Transverse colon (tissue), 4 donors: ENCODE results near the gene CHRNB1. TPM values are rescaled to one million over a fixed set of nuclear protein-coding genes. Genes with fewer than 3 reads are reported as not detected.

Experiments
- DNase-seq: peaks from one replicate; pipeline ENCODE4 v3.0.0-alpha.2; 2019
- H3K27ac ChIP-seq, 4 donors: fragments of 200-600 bp; sonication (generic); 2 replicates each; pipeline ENCODE4 v1.5.1; 2016 to 2018; ENCODE audit warnings: inconsistent platforms in 4 of 4
- H3K27me3 ChIP-seq: fragments of 200-600 bp; sonication (generic); 2 replicates; pipeline ENCODE4 v1.5.1; 2017; ENCODE audit warnings: inconsistent platforms
- H3K36me3 ChIP-seq, 4 donors: fragments of 200-600 bp; sonication (generic); 2 replicates each; pipeline ENCODE4 v1.5.1; 2017 to 2019; ENCODE audit warnings: inconsistent platforms in 4 of 4
- H3K4me1 ChIP-seq, 4 donors: fragments of 200-600 bp; sonication (generic); 2 replicates each; pipeline ENCODE4 v1.5.1; 2017 to 2020; ENCODE audit warnings: inconsistent platforms in 4 of 4
- H3K4me3 ChIP-seq, 4 donors: fragments of 200-600 bp; sonication (generic); 1 replicate in 1 of 4; 2 replicates in 3 of 4; pipeline versions ENCODE4 v1.5.1 to v1.6.1; 2017 to 2019; ENCODE audit warnings: inconsistent platforms in 4 of 4
- H3K9me3 ChIP-seq, 2 donors: fragments of 200-600 bp; sonication (generic); 2 replicates each; pipeline ENCODE4 v1.5.1; 2017 to 2019; ENCODE audit warnings: inconsistent platforms in 2 of 2
- CTCF ChIP-seq, 5 experiments: fragments of 200-600 bp in 3 of 5; fragments of 450-650 bp in 2 of 5; sonication (generic) in 3 of 5; IDR thresholded peaks; 1 replicate in 2 of 5; 2 replicates in 3 of 5; pipeline ENCODE4 v1.5.1; 2016 to 2017; ENCODE audit warnings: antibody characterized with exemption in 5 of 5, inconsistent platforms in 3 of 5, mild to moderate bottlenecking in 2 of 5, moderate library complexity in 1 of 5
- EP300 ChIP-seq: sonication (generic); formaldehyde crosslinking; IDR thresholded peaks from one replicate; pipeline ENCODE4 v1.6.1; 2017; ENCODE audit warnings: antibody characterized with exemption, low read depth
- POLR2A ChIP-seq: fragments of 450-650 bp; IDR thresholded peaks from one replicate; pipeline ENCODE4 v1.6.1; 2016; ENCODE audit warnings: antibody characterized with exemption, mild to moderate bottlenecking, moderate library complexity
- POLR2AphosphoS5 ChIP-seq, 3 donors: sonication (generic); formaldehyde crosslinking; IDR thresholded peaks; one replicate each; pipeline ENCODE4 v1.6.1; 2016; ENCODE audit warnings: antibody characterized with exemption in 3 of 3
- WGBS, 2 donors: methylation state at CpG; one replicate each; pipeline ENCODE4 v1.1.5; 2018; ENCODE audit warnings: low coverage in 1 of 2; 5-methylcytosine and 5-hydroxymethylcytosine counted together
- in situ Hi-C, 4 donors: fragments of 200-750 bp; cut with MboI; loops; one replicate each; pipeline versions ENCODE4 v1.15.0 to v1.15.1; 2017; ENCODE audit warnings: low sequenced_read_pairs in 3 of 4, low pct_ligation_motif_present in 1 of 4, low pct_unique_long_range_greater_than_20kb in 1 of 4
- intact Hi-C: fragments of 100-400 bp; cut with DNase I; formaldehyde crosslinking; loops from one replicate; pipeline ENCODE4 v1.15.1; 2023; ENCODE audit warnings: low total_unique reads
- total RNA-seq, 4 donors: library from RNA; depleted of rRNA; stranded (reverse); fragments of >200 nt; gene quantifications; one replicate each; pipeline ENCODE4 v1.1.0, GENCODE V29; 2016

The CHRNB1 gene
- total RNA-seq, 4 donors from 2014 or later, result 5.8 to 10.3 (median 8.9) TPM; not detected in 1

- TF ChIP-seq EP300, result no peak
- TF ChIP-seq POLR2AphosphoS5 (IDR thresholded peaks at IDR 0.05), result no peak
- no peak for TF ChIP-seq POLR2A
- no peak for TF ChIP-seq CTCF (IDR thresholded peaks at IDR 0.05)
- peaks cover 0 to 7% (median 0%) of the 10 kb centered on the region in 4 donors for H3K4me1 ChIP-seq
- H3K4me3 ChIP-seq, result no peak overlapping the region
- no peaks in the 10 kb centered on the region for H3K9me3 ChIP-seq
- H3K27ac ChIP-seq, result no peak overlapping the region
- intact Hi-C loops (no loop called here), in situ Hi-C loops (no loop called here)
- H3K36me3 ChIP-seq, result peaks cover 0 to 86% (median 41%) of the 10 kb centered on the region in 4 donors
- no peak for DNase-seq
- 60 to 90% methylated on average over 3 to 14 of the region's 14 CpGs for WGBS, 2 donors
- H3K27me3 ChIP-seq, result no peaks in the 10 kb centered on the region
These were observed 56.9 kb downstream of the CHRNB1 start for GRCh38 chr17:7501729-7502128.

GRCh38 chr17:7502171-7502847 lies 57.4 kb downstream of the CHRNB1 start:
- WGBS, 2 donors, result 60 to 95% methylated on average over 1 to 20 of the region's 20 CpGs
- Histone ChIP-seq H3K27me3 (no peaks in the 10 kb centered on the region), H3K4me1 (peaks cover 0 to 7% (median 0%) of the 10 kb centered on the region in 4 donors), H3K9me3 (no peaks in the 10 kb centered on the region), H3K4me3 (no peak overlapping the region), H3K36me3 (peaks cover 0 to 86% (median 41%) of the 10 kb centered on the region in 4 donors), H3K27ac (no peak overlapping the region)
- DNase-seq, result no peak
- in situ Hi-C loops (no loop called here), intact Hi-C loops (no loop called here)
- TF ChIP-seq CTCF (IDR thresholded peaks at IDR 0.05) (no peak), POLR2AphosphoS5 (IDR thresholded peaks at IDR 0.05) (no peak), POLR2A (no peak), EP300 (no peak)

- no peaks in the 10 kb centered on the region for H3K27me3 ChIP-seq
- peaks cover 0 to 7% (median 0%) of the 10 kb centered on the region in 4 donors for H3K4me1 ChIP-seq
- no peak for DNase-seq
- TF ChIP-seq CTCF (IDR thresholded peaks at IDR 0.05), result peak in 1 of 5 experiments; percentile 26
- no peak for TF ChIP-seq POLR2A
- TF ChIP-seq EP300, result no peak
- no peak for TF ChIP-seq POLR2AphosphoS5 (IDR thresholded peaks at IDR 0.05)
- intact Hi-C loops (no loop called here), in situ Hi-C loops (no loop called here)
- 88% methylated on average over 14 of the region's 14 CpGs; no CpG with 5 or more reads in 1 of the 2 donors for WGBS, 2 donors
- H3K9me3 ChIP-seq, result no peaks in the 10 kb centered on the region
- no peak overlapping the region for H3K4me3 ChIP-seq
- H3K27ac ChIP-seq, result no peak overlapping the region
- H3K36me3 ChIP-seq, result peaks cover 0 to 86% (median 38%) of the 10 kb centered on the region in 4 donors
These were observed 58.1 kb downstream of the CHRNB1 start for GRCh38 chr17:7502987-7503386.

- H3K27ac ChIP-seq, result no peak overlapping the region
- peaks cover 0 to 86% (median 38%) of the 10 kb centered on the region in 4 donors for H3K36me3 ChIP-seq
- no peak overlapping the region for H3K4me3 ChIP-seq
- TF ChIP-seq EP300 (no peak), POLR2A (no peak), POLR2AphosphoS5 (IDR thresholded peaks at IDR 0.05) (no peak), CTCF (IDR thresholded peaks at IDR 0.05) (no peak)
- peaks cover 0 to 7% (median 0%) of the 10 kb centered on the region in 4 donors for H3K4me1 ChIP-seq
- 95% methylated on average over 8 of the region's 8 CpGs; no CpG with 5 or more reads in 1 of the 2 donors for WGBS, 2 donors
- in situ Hi-C loops (no loop called here), intact Hi-C loops (no loop called here)
- no peaks in the 10 kb centered on the region for H3K9me3 ChIP-seq
- no peaks in the 10 kb centered on the region for H3K27me3 ChIP-seq
- DNase-seq, result no peak
These were observed 58.7 kb downstream of the CHRNB1 start for GRCh38 chr17:7503521-7503920.

Other genes with a start within 250 kb of the CHRNB1 start
- gene DLG4, start 225.2 kb upstream of the CHRNB1 start, total RNA-seq, result 10 to 100 TPM in 1 of 4 donors, 1 to 10 TPM in 3; 2.4 to 15.7 (median 6.1) TPM
- gene ACADVL, start 225.1 kb upstream of the CHRNB1 start, total RNA-seq, result 1,000 to 10,000 TPM in 3 of 4 donors, 100 to 1,000 TPM in 1; 877 to 3,047 (median 1,981) TPM
- 100 to 1,000 TPM in 2 of 4 donors, 10 to 100 TPM in 2; 35.9 to 182 (median 69.2) TPM for gene DVL2, start 210.5 kb upstream of the CHRNB1 start, total RNA-seq
- 10 to 100 TPM; 20.6 to 33.5 (median 27.8) TPM for gene PHF23, start 205.6 kb upstream of the CHRNB1 start, total RNA-seq
- 100 to 1,000 TPM; 209 to 479 (median 394) TPM for gene GABARAP, start 202.6 kb upstream of the CHRNB1 start, total RNA-seq
- 100 to 1,000 TPM in 1 of 4 donors, 10 to 100 TPM in 3; 52.3 to 113 (median 60.4) TPM for gene CTDNEP1, start 193.3 kb upstream of the CHRNB1 start, total RNA-seq
- gene ELP5, start 192.8 kb upstream of the CHRNB1 start, total RNA-seq, result 10 to 100 TPM in 3 of 4 donors, 1 to 10 TPM in 1; 4.9 to 36.2 (median 30.3) TPM
- 1,000 to 10,000 TPM in 1 of 4 donors, 100 to 1,000 TPM in 3; 571 to 1,162 (median 940) TPM for gene CLDN7, start 182.6 kb upstream of the CHRNB1 start, total RNA-seq
- gene SLC2A4, start 163.3 kb upstream of the CHRNB1 start, total RNA-seq, result 10 to 100 TPM in 3 of 4 donors, 1 to 10 TPM in 1; 9.7 to 35.5 (median 20.3) TPM
- gene YBX2, start 150.4 kb upstream of the CHRNB1 start, total RNA-seq, result 100 to 1,000 TPM in 1 of 4 donors, 10 to 100 TPM in 3; 23.1 to 151 (median 43.4) TPM
- gene EIF5A, start 137.4 kb upstream of the CHRNB1 start, total RNA-seq, result 100 to 1,000 TPM in 3 of 4 donors, 10 to 100 TPM in 1; 91.3 to 188 (median 149) TPM
- gene GPS2, start 129.7 kb upstream of the CHRNB1 start, total RNA-seq, result 100 to 1,000 TPM in 3 of 4 donors, 10 to 100 TPM in 1; 96.5 to 578 (median 150) TPM
- gene NEURL4, start 115.7 kb upstream of the CHRNB1 start, total RNA-seq, result 100 to 1,000 TPM in 1 of 4 donors, 10 to 100 TPM in 3; 27.8 to 109 (median 35.0) TPM
- gene ACAP1, start 108.5 kb upstream of the CHRNB1 start, total RNA-seq, result 10 to 100 TPM in 2 of 4 donors, 1 to 10 TPM in 2; 4.8 to 21.0 (median 10.0) TPM
- 10 to 100 TPM in 1 of 4 donors, 1 to 10 TPM in 3; 1.2 to 10.8 (median 7.8) TPM for gene KCTD11, start 92.9 kb upstream of the CHRNB1 start, total RNA-seq
- not detected for gene TMEM95, start 89.9 kb upstream of the CHRNB1 start, total RNA-seq
- 100 to 1,000 TPM in 1 of 4 donors, 10 to 100 TPM in 3; 38.9 to 110 (median 53.2) TPM for gene TNK1, start 64.0 kb upstream of the CHRNB1 start, total RNA-seq
- gene PLSCR3, start 50.5 kb upstream of the CHRNB1 start, total RNA-seq, result 10 to 100 TPM; 13.2 to 32.4 (median 18.4) TPM
- 100 to 1,000 TPM in 2 of 4 donors, 10 to 100 TPM in 1, 1 to 10 TPM in 1; 10.0 to 129 (median 85.6) TPM for gene TMEM256, start 41.0 kb upstream of the CHRNB1 start, total RNA-seq
- gene NLGN2, start 37.2 kb upstream of the CHRNB1 start, total RNA-seq, result 10 to 100 TPM in 1 of 4 donors, 1 to 10 TPM in 3; 2.2 to 12.3 (median 3.9) TPM
- gene SPEM1, start 24.7 kb upstream of the CHRNB1 start, total RNA-seq, result not detected
- not detected for gene SPEM2, start 19.4 kb upstream of the CHRNB1 start, total RNA-seq
- gene SPEM3, start 16.2 kb upstream of the CHRNB1 start, total RNA-seq, result not detected
- gene TMEM102, start 9.6 kb upstream of the CHRNB1 start, total RNA-seq, result 10 to 100 TPM in 3 of 4 donors, 1 to 10 TPM in 1; 8.8 to 26.1 (median 16.3) TPM
- gene FGF11, start 5.5 kb upstream of the CHRNB1 start, total RNA-seq, result 1 to 10 TPM in 3 of 4 donors, not detected in 1; 1.6 to 2.4 (median 1.9) TPM
- 10 to 100 TPM; 18.3 to 48.6 (median 23.2) TPM for gene ZBTB4, start 34.6 kb downstream of the CHRNB1 start, total RNA-seq
- not detected for gene SLC35G6, start 36.4 kb downstream of the CHRNB1 start, total RNA-seq
- gene POLR2A, start 39.3 kb downstream of the CHRNB1 start, total RNA-seq, result 100 to 1,000 TPM in 3 of 4 donors, 10 to 100 TPM in 1; 91.3 to 321 (median 127) TPM
- 10 to 100 TPM; 20.8 to 53.1 (median 31.5) TPM for gene TNFSF12, start 104.0 kb downstream of the CHRNB1 start, total RNA-seq
- 10 to 100 TPM; 19.7 to 94.3 (median 59.8) TPM for gene TNFSF13, start 113.7 kb downstream of the CHRNB1 start, total RNA-seq
- gene SENP3, start 116.9 kb downstream of the CHRNB1 start, total RNA-seq, result 100 to 1,000 TPM in 1 of 4 donors, 10 to 100 TPM in 3; 37.0 to 159 (median 45.2) TPM
- 100 to 1,000 TPM in 1 of 4 donors, 10 to 100 TPM in 2, 1 to 10 TPM in 1; 3.8 to 102 (median 35.1) TPM for gene CD68, start 134.6 kb downstream of the CHRNB1 start, total RNA-seq
- gene MPDU1, start 138.8 kb downstream of the CHRNB1 start, total RNA-seq, result 100 to 1,000 TPM in 3 of 4 donors, 10 to 100 TPM in 1; 97.9 to 312 (median 157) TPM
- gene SOX15, start 145.0 kb downstream of the CHRNB1 start, total RNA-seq, result 1 to 10 TPM in 2 of 4 donors, not detected in 2; 2.3 to 4.3 TPM
- 10 to 100 TPM; 11.7 to 25.4 (median 22.4) TPM for gene FXR2, start 169.8 kb downstream of the CHRNB1 start, total RNA-seq
- 100 to 1,000 TPM in 1 of 4 donors, 10 to 100 TPM in 3; 21.7 to 106 (median 67.7) TPM for gene SAT2, start 182.8 kb downstream of the CHRNB1 start, total RNA-seq
- under 1 TPM in 2 of 4 donors, not detected in 2; 0.32 to 0.41 TPM for gene SHBG, start 185.1 kb downstream of the CHRNB1 start, total RNA-seq
- gene ATP1B2, start 205.9 kb downstream of the CHRNB1 start, total RNA-seq, result 10 to 100 TPM in 1 of 4 donors, 1 to 10 TPM in 1, under 1 TPM in 2; 0.40 to 20.6 (median 2.3) TPM
- 10 to 100 TPM; 27.9 to 49.7 (median 31.7) TPM for gene TP53, start 242.4 kb downstream of the CHRNB1 start, total RNA-seq
- 10 to 100 TPM in 1 of 4 donors, 1 to 10 TPM in 3; 3.7 to 33.0 (median 6.0) TPM for gene WRAP53, start 243.4 kb downstream of the CHRNB1 start, total RNA-seq